ENCODE results near the gene F2R. TPM values are rescaled to one million over a fixed set of nuclear protein-coding genes. Genes with fewer than 3 reads are reported as not detected.
"Not testable (repeated sequence)": the region's sequence is repeated elsewhere in the genome, so short reads cannot be mapped to it uniquely, and the experiment has no call there.

Gene F2R
- total RNA-seq, 1 experiment from 2014 or later = 16.9 TPM

GRCh38 chr5:76736679-76737556 is 21.0 kb downstream of the F2R start:
- no peak for ATAC-seq
- TF ChIP-seq CTCF (conservative IDR thresholded peaks at IDR 0.05; ENCODE audit: low read depth, low read length) (no peak), EZH2phosphoT487 (IDR thresholded peaks at IDR 0.05; ENCODE audit: borderline replicate concordance, low read length) (no peak), EZH2 (IDR thresholded peaks at IDR 0.05; ENCODE audit: low read length, unreplicated experiment) (no peak)
- Histone ChIP-seq H2AFZ (ENCODE audit: low read length) (no peak overlapping the region), H3K27ac (ENCODE audit: low read length) (no peak overlapping the region), H3K9me3 (ENCODE audit: low read length) (no peaks in the 10 kb centered on the region), H3K27me3 (ENCODE audit: low read length) (no peaks in the 10 kb centered on the region), H3K4me2 (ENCODE audit: low read length) (no peak overlapping the region), H3F3A (ENCODE audit: low read length, unreplicated experiment) (no peaks in the 10 kb centered on the region), H3K36me3 (ENCODE audit: low read depth, low read length) (no peaks in the 10 kb centered on the region), H3K4me1 (ENCODE audit: insufficient read depth, low read length) (peaks cover 2% of the 10 kb centered on the region; the same call in 1 of the 2 replicates), H4K20me1 (ENCODE audit: low read length) (no peaks in the 10 kb centered on the region), H3K9me2 (replicated peaks; ENCODE audit: low read length) (no peaks in the 10 kb centered on the region), H3K79me2 (ENCODE audit: low read length) (no peaks in the 10 kb centered on the region), H3K9ac (ENCODE audit: low read length) (no peak overlapping the region), H3K4me3 (ENCODE audit: low read length) (no peak overlapping the region)
- no peak for DNase-seq
- BruUV-seq (replicated peaks) = no TSS peak
- POLR2A ChIA-PET (ENCODE audit: unreplicated experiment) = no interaction called here
- CTCF ChIA-PET = no interaction called here
- intact Hi-C loops (cut with micrococcal nuclease) = no loop called here

- Histone ChIP-seq H3K27ac (ENCODE audit: low read length) (no peak overlapping the region), H2AFZ (ENCODE audit: low read length) (no peak overlapping the region), H3K9ac (ENCODE audit: low read length) (no peak overlapping the region), H3K9me3 (ENCODE audit: low read length) (no peaks in the 10 kb centered on the region), H3K9me2 (replicated peaks; ENCODE audit: low read length) (no peaks in the 10 kb centered on the region), H4K20me1 (ENCODE audit: low read length) (no peaks in the 10 kb centered on the region), H3K36me3 (ENCODE audit: low read depth, low read length) (no peaks in the 10 kb centered on the region), H3K79me2 (ENCODE audit: low read length) (no peaks in the 10 kb centered on the region), H3K4me2 (ENCODE audit: low read length) (no peak overlapping the region), H3K4me3 (ENCODE audit: low read length) (no peak overlapping the region), H3K27me3 (ENCODE audit: low read length) (no peaks in the 10 kb centered on the region), H3K4me1 (ENCODE audit: insufficient read depth, low read length) (peaks cover 2% of the 10 kb centered on the region; the same call in 1 of the 2 replicates), H3F3A (ENCODE audit: low read length, unreplicated experiment) (no peaks in the 10 kb centered on the region)
- TF ChIP-seq EZH2phosphoT487 (IDR thresholded peaks at IDR 0.05; ENCODE audit: borderline replicate concordance, low read length) = no peak
- TF ChIP-seq CTCF (conservative IDR thresholded peaks at IDR 0.05; ENCODE audit: low read depth, low read length) = no peak
- TF ChIP-seq EZH2 (IDR thresholded peaks at IDR 0.05; ENCODE audit: low read length, unreplicated experiment) = no peak
- no TSS peak for BruUV-seq (replicated peaks)
- POLR2A ChIA-PET (ENCODE audit: unreplicated experiment) = no interaction called here
- DNase-seq (no peak), ATAC-seq (no peak)
- intact Hi-C loops (cut with micrococcal nuclease) = no loop called here
- CTCF ChIA-PET = no interaction called here
These were observed 21.9 kb downstream of the F2R start for GRCh38 chr5:76737846-76738245.

- H3K9ac ChIP-seq (ENCODE audit: low read length); H3K9me3 ChIP-seq (ENCODE audit: low read length); H2AFZ ChIP-seq (ENCODE audit: low read length); H3K36me3 ChIP-seq (ENCODE audit: low read depth, low read length); H3K27me3 ChIP-seq (ENCODE audit: low read length); H3K79me2 ChIP-seq (ENCODE audit: low read length); H3K4me2 ChIP-seq (ENCODE audit: low read length); H3K27ac ChIP-seq (ENCODE audit: low read length); H3F3A ChIP-seq (ENCODE audit: low read length, unreplicated experiment); POLR2A ChIA-PET (ENCODE audit: unreplicated experiment); DNase-seq; H4K20me1 ChIP-seq (ENCODE audit: low read length); H3K4me3 ChIP-seq (ENCODE audit: low read length); ATAC-seq; CTCF ChIA-PET; H3K4me1 ChIP-seq (ENCODE audit: insufficient read depth, low read length); intact Hi-C loops (cut with micrococcal nuclease); H3K9me2 ChIP-seq (replicated peaks; ENCODE audit: low read length); BruUV-seq (replicated peaks): not testable (repeated sequence)
These were observed 25.6 kb downstream of the F2R start for GRCh38 chr5:76741506-76741905.

All from PC-3 (cell line).